IgD-negative memory B cell (primary cell): ENCODE results near the gene CCDC39. TPM values are rescaled to one million over a fixed set of nuclear protein-coding genes. Genes with fewer than 3 reads are reported as not detected.
"Not testable (repeated sequence)": the region's sequence is repeated elsewhere in the genome, so short reads cannot be mapped to it uniquely, and the experiment has no call there.

ENCODE experiments used
- H3K27ac Mint-ChIP-seq, 3 donors: one replicate each; pipeline ENCODE4 v1.8.0; 2020 to 2022; ENCODE audit warnings: mild to moderate bottlenecking in 3 of 3, mixed read lengths in 3 of 3, moderate library complexity in 1 of 3
- H3K27me3 Mint-ChIP-seq: one replicate; pipeline ENCODE4 v1.8.0; 2021; ENCODE audit warnings: mixed read lengths
- H3K36me3 Mint-ChIP-seq: one replicate; pipeline ENCODE4 v1.8.0; 2020; ENCODE audit warnings: mild to moderate bottlenecking, mixed read lengths
- H3K4me1 Mint-ChIP-seq, 3 donors: one replicate each; pipeline ENCODE4 v1.8.0; 2020 to 2022; ENCODE audit warnings: mixed read lengths in 3 of 3, mild to moderate bottlenecking in 1 of 3
- H3K4me3 Mint-ChIP-seq, 4 donors: one replicate each; pipeline ENCODE4 v1.8.0; 2020 to 2022; ENCODE audit warnings: mild to moderate bottlenecking in 4 of 4, mixed read lengths in 4 of 4, moderate library complexity in 3 of 4
- H3K9me3 Mint-ChIP-seq, 3 donors: one replicate each; pipeline ENCODE4 v1.8.0; 2020 to 2021; ENCODE audit warnings: mixed read lengths in 3 of 3, mild to moderate bottlenecking in 1 of 3
- polyA plus RNA-seq: library from polyadenylated mRNA; unstranded; fragments of 300-500 nt; fragmentation: Illumina TruSeq; gene quantifications from one replicate; pipeline ENCODE4 v1.2.3, GENCODE V29; 2021

CCDC39 gene
- polyA plus RNA-seq, 1 donor from 2014 or later = not detected

DNA sequence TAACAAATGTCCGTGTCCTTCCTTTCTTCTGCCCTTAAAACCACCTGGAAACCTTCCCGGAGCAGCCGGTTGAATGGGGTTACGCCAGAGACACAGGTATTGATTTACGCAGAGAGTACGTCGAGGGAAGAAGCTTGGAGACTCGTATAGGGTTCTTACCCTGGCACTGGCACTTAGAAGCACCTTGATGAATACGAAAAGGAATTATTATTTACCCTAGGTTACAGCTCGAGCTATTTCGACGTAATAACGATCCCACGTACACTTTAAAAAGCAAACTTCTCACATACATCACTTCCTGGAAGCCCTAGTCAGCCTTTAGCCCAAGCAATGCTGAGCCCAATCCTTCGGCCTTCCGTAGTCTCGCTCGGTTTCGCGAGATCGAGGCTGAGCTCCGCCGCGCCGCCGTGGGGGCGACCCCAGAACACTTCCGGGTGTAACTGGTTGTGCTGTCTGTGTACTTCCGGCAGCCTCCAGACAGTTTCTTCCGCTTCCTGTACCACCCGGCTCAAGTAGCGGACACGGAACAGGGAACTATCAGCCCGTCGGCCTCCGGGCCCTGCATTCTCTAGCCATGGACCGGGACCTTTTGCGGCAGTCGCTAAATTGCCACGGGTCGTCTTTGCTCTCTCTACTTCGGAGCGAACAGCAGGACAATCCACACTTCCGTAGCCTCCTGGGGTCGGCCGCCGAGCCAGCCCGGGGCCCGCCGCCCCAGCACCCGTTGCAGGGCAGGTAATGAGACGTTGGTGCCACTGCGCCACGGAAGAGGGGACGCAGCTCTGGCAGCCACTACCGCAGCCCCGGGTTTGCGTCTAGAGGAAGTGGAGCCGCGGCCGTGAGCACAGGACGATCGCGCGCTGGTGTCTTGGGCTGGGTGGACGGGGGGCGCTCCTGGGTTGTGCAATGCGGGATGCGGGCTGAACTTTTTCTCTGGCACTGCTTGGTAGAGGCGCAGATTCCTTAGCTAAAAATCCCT, 77.3 kb downstream of the CCDC39 start, which contains the start of gene TTC14:
TSS of gene TTC14 (plus strand) at position 476 of the 979 bp plus-strand sequence. CDS start at position 575, 99 bp downstream.
- peak within 1 kb of the TSS; percentile 73 to 99 (median 97) for H3K27ac Mint-ChIP-seq
- peaks cover 4 to 11% (median 6%) of the 10 kb centered on the region in 3 donors for H3K9me3 Mint-ChIP-seq
- H3K4me3 Mint-ChIP-seq = peak within 1 kb of the TSS; percentile 87 to 99 (median 96)
- H3K36me3 Mint-ChIP-seq = peaks cover 18% of the 10 kb centered on the region
- peaks cover 3% of the 10 kb centered on the region for H3K27me3 Mint-ChIP-seq
- peaks cover 4 to 21% (median 20%) of the 10 kb centered on the region in 3 donors for H3K4me1 Mint-ChIP-seq

DNA sequence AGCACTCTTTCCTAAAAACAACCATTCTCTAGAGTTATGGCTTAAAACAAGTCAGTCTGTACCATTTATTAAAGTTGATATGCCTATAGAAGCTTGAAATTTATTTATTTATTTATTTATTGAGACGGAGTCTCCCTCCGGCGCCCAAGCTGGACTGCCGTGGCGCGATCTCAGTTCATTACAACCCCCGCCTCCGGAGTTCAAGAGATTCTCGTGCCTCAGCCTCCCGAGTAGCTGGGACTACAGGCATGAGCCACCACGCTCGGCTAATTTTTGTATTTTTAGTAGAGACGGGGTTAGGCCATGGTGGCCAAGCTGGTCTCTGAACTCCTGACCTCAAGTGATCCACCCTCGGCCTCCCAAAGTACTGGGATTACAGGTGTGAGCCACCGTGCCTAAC, 78.8 kb downstream of the CCDC39 start:
- H3K4me3 Mint-ChIP-seq = peak overlapping the region in 3 of 4 donors; percentile 25 to 99 (median 87)
- peaks cover 8% of the 10 kb centered on the region for H3K27me3 Mint-ChIP-seq
- peaks cover 4 to 19% (median 18%) of the 10 kb centered on the region in 3 donors for H3K4me1 Mint-ChIP-seq
- no peak overlapping the region for H3K27ac Mint-ChIP-seq
- H3K36me3 Mint-ChIP-seq = peaks cover 17% of the 10 kb centered on the region
- peaks cover 4 to 11% (median 6%) of the 10 kb centered on the region in 3 donors for H3K9me3 Mint-ChIP-seq

DNA sequence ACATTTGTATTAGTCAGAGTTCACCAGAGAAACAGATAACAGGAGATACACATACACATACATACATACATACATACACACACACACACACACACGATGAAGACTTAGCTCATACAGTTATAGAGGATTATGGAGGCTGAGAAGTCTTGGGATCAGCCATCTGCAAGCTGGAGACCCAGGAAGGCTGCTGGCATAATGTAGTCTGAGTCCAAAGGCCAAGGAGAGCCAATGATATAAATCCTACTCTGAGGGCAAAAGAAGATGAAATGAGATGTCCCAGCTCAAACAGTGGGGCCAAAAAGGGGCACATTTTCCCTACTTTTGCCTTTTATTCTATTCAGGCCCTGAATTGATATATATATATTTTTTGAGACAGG, 83.7 kb downstream of the CCDC39 start:
- Mint-ChIP-seq H3K36me3 (peaks cover 3% of the 10 kb centered on the region), H3K4me1 (no peaks in the 10 kb centered on the region), H3K4me3 (no peak overlapping the region), H3K9me3 (peaks cover 2 to 4% (median 2%) of the 10 kb centered on the region in 3 donors), H3K27ac (no peak overlapping the region), H3K27me3 (peaks cover 6% of the 10 kb centered on the region)

DNA sequence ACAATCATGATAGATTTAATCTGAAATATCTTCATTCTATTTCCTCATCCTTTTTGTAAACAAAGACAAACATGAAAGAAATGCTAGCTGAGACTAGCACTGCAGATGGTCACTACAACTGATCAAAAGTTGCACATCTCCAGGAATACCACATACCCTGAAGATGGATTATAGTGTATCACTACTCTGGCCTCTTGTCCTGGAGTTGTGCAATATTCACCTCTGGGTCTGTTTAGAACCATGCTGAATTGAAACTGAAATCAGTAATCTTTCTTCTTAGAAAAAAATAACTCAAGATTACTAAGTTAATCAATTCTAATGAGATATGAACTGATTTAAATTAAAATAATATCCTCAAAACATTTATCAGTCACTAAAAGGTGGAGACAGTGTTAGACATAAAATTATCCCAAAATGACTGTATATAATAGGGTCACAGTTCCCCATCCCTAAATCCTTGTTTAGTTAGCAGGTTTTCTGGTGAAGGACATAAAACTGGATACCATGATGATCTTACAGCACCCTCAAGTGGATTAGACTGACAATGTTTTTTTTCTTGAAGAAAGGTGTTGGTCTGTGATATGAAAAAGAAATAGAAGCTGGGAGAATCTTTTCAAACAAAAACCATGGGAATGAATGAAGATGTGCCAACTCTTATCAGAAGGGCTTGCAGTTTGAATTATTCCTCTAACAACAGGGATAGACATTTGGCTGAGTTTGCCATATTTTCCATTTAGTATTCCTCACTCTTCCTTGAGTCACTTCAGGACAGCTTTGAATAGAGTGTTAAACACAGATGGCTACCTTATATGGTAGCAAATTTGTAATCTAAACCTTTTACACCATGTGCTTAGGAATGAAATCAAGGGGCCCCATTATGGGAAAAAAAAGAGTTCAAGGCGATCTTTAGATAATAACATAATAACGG, 84.4 kb downstream of the CCDC39 start:
- H3K27me3 Mint-ChIP-seq = peaks cover 6% of the 10 kb centered on the region
- H3K27ac Mint-ChIP-seq = no peak overlapping the region
- no peaks in the 10 kb centered on the region for H3K4me1 Mint-ChIP-seq
- peaks cover 2% of the 10 kb centered on the region for H3K36me3 Mint-ChIP-seq
- H3K4me3 Mint-ChIP-seq = no peak overlapping the region
- peaks cover 2 to 4% (median 2%) of the 10 kb centered on the region in 3 donors for H3K9me3 Mint-ChIP-seq

DNA sequence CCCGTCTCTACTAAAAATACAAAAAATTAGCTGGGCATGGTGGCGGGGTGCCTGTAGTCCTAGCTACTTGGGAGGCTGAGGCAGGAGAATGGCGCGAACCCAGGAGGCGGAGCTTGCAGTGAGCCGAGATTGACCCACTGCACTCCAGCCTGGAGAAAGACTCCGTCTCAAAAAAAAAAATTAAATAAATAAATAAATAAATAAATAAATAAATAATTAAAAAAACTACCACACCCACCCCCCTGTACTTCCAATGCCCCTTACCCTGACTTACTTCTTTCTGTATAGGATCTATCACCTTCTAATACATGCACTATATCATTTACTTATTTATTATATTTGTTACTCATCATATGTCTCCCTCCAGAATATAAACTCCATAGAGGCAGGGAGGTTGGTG, 85.7 kb downstream of the CCDC39 start:
- H3K4me1 Mint-ChIP-seq, H3K4me3 Mint-ChIP-seq, H3K9me3 Mint-ChIP-seq, H3K36me3 Mint-ChIP-seq, H3K27ac Mint-ChIP-seq, H3K27me3 Mint-ChIP-seq: not testable (repeated sequence)

DNA sequence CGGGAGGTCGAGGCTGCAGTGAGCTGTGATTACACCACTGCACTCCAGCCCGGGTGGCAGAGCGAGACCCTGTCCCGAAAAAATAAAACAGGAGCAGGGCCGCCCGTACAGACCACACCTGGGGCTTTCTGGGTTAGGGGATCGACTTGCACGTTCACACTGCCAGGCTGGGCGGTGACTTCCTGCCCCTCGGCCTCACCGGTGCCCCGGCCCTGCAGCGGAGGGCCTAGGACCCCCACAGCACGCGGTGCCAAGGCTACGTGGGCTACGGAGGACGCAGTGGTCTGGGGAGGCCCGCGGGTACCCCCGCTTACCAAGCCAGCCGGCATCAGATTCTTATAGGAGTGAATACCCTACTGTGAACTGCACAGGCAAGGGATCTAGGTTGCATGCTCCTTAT, 88.9 kb downstream of the CCDC39 start:
- Mint-ChIP-seq H3K9me3 (no peaks in the 10 kb centered on the region), H3K4me3 (no peak overlapping the region), H3K36me3 (peaks cover 2% of the 10 kb centered on the region), H3K27ac (no peak overlapping the region), H3K27me3 (peaks cover 9% of the 10 kb centered on the region), H3K4me1 (no peaks in the 10 kb centered on the region)

DNA sequence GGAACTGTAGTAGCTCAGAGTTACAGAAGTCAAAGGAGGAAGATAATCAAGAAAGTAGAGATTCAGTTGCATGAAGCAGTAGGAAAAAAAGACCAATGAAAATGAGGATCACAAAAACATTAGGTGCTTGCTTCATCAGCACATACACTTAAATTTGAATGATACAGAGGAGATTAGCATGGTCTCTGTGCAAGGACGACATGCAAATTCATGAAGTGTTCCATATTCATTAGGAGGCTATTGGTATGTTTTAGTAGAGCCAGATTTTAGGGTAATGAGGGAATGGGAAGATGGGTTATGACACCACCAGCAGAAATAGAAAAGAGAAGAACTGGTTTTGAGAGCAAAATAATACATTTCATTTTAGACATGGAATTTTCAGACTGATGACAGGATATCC, 98.4 kb downstream of the CCDC39 start:
- Mint-ChIP-seq H3K27me3 (peaks cover 10% of the 10 kb centered on the region), H3K36me3 (no peaks in the 10 kb centered on the region), H3K27ac (no peak overlapping the region), H3K4me3 (no peak overlapping the region), H3K4me1 (no peaks in the 10 kb centered on the region), H3K9me3 (no peaks in the 10 kb centered on the region)

DNA sequence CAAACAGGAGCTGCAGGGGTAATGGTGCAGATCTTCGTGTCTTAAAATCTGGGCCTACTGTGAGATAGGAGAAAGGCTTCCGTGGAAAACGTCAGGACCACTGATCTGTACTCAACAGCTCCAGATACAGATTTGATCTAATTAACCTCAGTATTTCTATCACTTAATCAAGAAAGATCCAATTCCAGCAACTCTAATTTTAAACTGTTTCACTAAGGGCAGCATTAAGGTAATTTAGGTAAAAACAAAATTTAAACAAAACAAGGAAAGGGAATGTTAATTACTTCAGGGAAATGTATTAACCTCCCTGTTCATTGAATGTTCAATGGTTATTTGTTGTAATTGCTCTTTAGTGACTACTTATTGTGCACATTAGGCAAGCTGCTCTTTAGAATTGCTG, 103.7 kb downstream of the CCDC39 start:
- peaks cover 4% of the 10 kb centered on the region for H3K27me3 Mint-ChIP-seq
- H3K4me1 Mint-ChIP-seq = peaks cover 0 to 3% (median 0%) of the 10 kb centered on the region in 3 donors
- H3K4me3 Mint-ChIP-seq = no peak overlapping the region
- no peaks in the 10 kb centered on the region for H3K9me3 Mint-ChIP-seq
- no peak overlapping the region for H3K27ac Mint-ChIP-seq
- no peaks in the 10 kb centered on the region for H3K36me3 Mint-ChIP-seq

DNA sequence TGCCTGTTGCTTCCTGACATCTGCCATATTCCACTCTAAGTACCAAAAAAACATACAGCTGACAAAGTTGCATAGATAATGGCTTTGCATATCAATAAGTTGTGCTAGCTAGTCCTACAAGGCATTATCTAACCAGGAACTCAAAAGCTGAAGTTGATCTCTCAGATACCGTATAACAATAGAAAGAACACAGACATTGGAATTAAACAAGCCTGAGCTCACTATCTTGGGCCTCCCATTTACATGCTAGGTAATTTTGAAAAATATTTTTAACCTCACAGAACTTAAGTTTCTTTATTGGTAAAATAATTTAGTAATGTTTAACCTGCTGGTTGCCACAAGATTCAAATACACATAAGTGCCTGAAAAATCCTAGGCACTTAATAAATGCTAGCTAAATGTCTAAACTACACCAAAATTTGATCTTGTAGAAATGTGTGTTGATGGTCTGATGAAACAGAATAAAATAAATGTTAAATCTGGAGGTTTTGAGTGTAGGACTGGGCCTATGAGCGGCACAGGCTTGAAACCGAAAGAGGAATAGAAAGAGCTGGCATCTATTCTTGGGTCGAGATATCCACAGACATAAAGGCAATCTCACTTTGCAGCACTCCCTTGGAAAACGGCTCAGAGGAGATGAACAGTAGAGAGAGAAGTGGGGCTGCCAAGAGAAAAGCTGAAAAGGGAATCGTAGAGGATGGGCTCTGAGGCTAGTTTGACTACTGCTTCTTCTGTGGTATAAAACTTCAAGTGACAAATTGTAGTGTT, 107.3 kb downstream of the CCDC39 start:
- H3K27me3 Mint-ChIP-seq = peaks cover 2% of the 10 kb centered on the region
- H3K9me3 Mint-ChIP-seq = no peaks in the 10 kb centered on the region
- H3K4me3 Mint-ChIP-seq = peak overlapping the region in 2 of 4 donors; percentile 15 to 72
- no peak overlapping the region for H3K27ac Mint-ChIP-seq
- H3K36me3 Mint-ChIP-seq = no peaks in the 10 kb centered on the region
- peaks cover 0 to 5% (median 0%) of the 10 kb centered on the region in 3 donors for H3K4me1 Mint-ChIP-seq

DNA sequence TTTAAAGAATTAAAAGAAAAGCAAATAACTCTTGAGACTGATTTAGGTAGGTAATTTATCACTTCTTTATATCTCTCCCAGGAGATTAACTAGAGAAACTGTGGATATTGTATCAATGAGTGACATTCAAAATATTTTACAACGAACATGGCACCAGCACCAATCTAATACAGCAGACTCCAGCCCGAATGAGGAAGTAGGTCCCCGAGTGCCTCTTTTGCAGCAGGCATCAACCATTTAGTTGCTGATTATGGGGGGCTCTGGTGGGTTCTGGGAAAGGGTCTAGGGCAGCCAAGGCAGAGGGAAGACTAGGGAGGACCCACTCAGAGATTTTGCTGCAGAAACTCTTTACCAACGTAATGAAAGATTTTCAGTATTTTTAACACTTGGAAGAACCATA, 109.1 kb downstream of the CCDC39 start:
- Mint-ChIP-seq H3K27ac (no peak overlapping the region), H3K9me3 (no peaks in the 10 kb centered on the region), H3K4me3 (no peak overlapping the region), H3K4me1 (peaks cover 0 to 5% (median 0%) of the 10 kb centered on the region in 3 donors), H3K27me3 (peaks cover 2% of the 10 kb centered on the region), H3K36me3 (no peaks in the 10 kb centered on the region)

DNA sequence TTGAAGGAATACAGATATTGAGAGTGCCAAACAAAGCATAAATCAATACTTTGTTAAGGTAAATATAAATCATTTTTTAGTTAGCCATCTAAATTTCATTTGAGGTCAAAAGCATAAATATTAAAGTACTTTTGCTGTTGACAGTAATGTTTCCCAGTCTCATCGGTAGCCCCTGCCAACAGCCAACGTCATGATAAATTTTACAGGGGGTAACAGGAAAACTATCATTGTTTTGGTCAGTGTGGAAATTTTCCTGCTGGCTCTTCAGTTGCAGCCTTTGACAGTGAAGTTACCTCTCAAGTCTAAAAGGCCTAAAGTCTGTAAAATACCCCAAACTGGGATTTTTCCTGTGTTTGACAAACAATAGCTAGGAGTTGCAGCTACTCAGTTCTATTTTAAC, 114.6 kb downstream of the CCDC39 start:
- H3K4me3 Mint-ChIP-seq = no peak overlapping the region
- H3K27me3 Mint-ChIP-seq = no peaks in the 10 kb centered on the region
- H3K9me3 Mint-ChIP-seq = peaks cover 0 to under 1% (median 0%) of the 10 kb centered on the region in 3 donors
- no peak overlapping the region for H3K27ac Mint-ChIP-seq
- H3K36me3 Mint-ChIP-seq = no peaks in the 10 kb centered on the region
- H3K4me1 Mint-ChIP-seq = no peaks in the 10 kb centered on the region
